NCI-H1092 (cell line): ENCODE measurements around the gene SAMD8.

Experiments
- DNase-seq: peaks from one replicate; lab custom pipeline; 2025; lab: John Stamatoyannopoulos, UW

The SAMD8 gene

GRCh38 chr10:75111365-75111906, at the start of gene SAMD8:
Gene SAMD8, plus strand, starts transcription at chr10:75111656. Its CDS starts 38,873 bp downstream, at chr10:75150529.
- DNase-seq = peak; percentile 86

DNA sequence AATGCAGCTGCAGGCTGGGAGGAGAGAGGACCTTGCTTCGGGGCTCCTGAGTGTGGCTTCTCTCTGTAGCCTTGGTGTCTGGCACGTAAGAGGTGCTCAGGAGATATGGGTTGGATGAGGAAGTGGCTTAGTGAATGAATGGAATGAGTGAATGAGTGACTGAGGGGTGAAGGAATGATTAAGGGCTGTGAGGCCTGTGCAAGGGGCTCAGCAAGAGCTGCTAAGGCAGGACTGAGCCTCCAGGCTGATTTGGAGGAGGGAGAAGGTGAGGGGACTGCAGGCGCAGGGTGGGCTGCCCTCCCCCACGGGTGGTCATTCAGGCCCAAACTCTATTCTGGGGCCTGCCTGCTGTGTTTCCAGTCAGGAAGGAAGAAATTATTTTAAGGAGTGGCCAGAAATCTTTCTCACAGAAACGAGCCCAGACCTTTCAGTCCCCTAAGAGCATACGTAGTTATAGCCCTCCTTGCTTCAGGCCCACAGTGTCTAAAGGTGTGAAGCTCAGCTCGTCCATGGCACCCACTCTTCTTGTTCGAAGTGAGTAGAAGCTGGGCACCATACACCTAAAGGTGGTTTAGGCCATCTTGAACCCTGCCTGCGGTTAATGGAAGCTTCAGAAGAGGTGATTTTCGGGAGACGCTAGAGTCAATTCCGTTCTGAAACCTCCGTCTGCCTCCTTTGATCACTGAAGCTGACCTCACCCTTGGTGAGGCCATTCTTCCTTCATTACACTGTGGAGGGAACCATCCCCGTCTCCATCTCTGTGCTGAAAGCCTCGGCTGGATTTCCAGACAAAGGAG, 49.5 kb upstream of the SAMD8 start:
- no peak for DNase-seq

- DNase-seq = no peak
Observed at GRCh38 chr10:75062506-75063299, 48.8 kb upstream of the SAMD8 start.

DNA sequence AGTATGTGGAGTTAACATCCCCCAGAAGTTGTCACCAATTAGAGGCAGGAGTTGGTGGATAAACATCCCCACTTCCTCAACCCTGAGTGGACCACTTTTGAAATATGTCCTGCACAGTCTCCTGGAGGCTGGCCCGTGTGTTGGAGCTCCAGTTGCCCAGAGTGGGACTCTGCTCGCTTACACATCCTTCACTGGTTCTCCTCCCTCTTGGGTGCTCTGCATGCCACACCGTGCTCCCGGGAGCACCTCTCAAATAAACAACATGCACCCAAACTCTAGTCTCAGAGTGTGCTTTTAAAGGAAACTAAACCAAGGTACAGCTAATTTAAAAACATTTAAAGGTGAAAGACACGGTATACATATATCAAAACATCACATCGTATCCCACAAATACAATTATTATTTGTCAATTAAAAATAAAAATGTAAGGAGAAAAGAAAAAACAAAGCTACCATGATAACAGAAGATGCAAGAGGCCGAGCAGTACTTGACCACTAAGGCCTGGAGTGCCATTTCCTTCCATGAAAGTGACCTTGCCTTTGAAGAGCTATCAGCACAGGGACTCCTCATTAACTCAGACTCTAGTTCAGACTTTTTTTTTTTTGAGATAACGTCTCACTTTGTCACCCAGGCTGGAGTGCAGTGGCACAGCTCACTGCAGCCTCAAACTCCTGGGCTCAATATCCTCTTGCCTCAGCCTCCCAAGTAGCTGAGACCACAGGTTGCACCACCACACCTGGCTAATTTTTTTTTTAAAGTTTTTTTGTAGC, 47.8 kb upstream of the SAMD8 start:
- no peak for DNase-seq

DNA sequence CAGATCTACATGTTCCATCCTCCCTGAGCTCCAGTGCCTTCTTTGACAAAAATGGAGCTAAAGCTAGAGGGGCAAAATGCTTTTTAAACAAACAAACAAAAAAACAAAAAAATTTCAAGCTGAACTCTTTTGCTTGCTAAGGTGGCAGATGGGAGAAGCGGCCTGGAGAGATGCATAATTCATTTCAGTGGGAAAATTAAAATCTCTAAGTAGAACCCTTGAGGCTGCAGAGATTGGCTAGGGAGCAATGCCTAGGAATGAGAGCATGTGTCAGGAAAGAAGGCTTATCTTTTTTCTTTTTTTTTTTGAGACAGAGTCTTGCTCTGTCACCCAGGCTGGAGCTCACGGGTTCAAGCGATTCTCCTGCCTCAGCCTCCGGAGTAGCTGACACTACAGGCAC, 46.4 kb upstream of the SAMD8 start:
- DNase-seq = no peak

DNA sequence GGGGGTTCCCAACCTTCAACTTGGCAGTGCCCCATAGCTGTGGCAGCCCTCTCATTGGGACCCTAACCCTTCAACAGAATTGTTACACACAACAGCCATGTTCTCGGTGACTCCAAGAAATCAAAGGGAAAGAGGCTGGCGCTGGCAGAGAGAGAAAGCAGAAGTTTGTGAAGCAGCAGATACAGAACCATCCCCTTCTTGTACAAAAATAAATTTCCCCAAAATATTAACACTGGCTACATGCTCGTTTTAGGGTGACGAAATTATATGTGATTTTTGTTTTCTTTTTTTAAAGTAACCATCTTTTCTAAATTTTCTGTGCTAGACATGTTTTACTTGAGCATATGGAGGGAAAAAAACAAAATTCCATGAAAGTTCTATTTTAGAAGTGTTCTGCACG, 45.2 kb upstream of the SAMD8 start:
- DNase-seq = no peak

GRCh38 chr10:75067272-75067671, 44.2 kb upstream of the SAMD8 start:
- DNase-seq = no peak

GRCh38 chr10:75068523-75068922, 42.9 kb upstream of the SAMD8 start:
- DNase-seq = no peak

- no peak for DNase-seq
Observed at GRCh38 chr10:75070476-75070875, 41.0 kb upstream of the SAMD8 start.

- no peak for DNase-seq
Observed at GRCh38 chr10:75070961-75071428, 40.5 kb upstream of the SAMD8 start.

DNA sequence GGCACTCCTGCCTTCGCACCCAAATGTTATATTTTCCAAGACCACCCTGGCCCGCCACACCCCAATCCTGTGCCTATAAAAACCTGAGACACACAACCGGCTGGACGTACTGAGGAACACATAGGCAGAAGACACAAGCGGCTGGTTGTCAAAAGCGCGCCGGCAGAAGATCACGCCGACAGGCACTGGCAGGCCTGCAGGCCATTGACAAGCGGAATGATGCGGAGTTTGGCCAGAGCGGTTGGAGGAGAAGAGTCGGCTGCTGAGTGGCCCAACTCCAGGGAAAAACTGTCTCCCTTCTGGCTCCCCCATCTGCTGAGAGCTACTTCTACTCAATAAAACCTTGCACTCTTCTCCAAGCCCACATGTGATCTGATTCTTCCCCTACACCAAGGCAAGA, 39.7 kb upstream of the SAMD8 start:
- DNase-seq = no peak

DNA sequence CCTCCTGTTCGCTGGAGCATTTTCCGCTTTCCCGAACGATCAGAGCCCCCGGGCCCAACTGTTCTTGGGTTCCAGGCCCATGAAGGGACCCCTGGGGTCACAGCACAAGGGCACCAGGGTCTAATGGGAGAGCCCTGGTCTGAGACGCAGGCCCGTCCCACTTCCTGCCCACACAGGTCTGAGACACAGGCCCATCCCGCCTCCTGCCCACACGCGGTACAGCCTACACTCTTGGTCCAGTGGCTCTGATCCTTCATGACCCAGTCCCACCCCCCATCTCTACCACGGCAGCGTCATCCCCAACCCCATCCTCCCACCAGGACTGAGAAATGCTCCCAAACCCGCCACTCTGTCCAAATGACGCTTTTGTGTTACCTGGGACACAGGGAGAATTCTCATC, 38.7 kb upstream of the SAMD8 start:
- no peak for DNase-seq

- no peak for DNase-seq
Observed at GRCh38 chr10:75073442-75073841, 38.0 kb upstream of the SAMD8 start.

GRCh38 chr10:75074711-75075445, 36.6 kb upstream of the SAMD8 start:
- no peak for DNase-seq

GRCh38 chr10:75076348-75076747, 35.1 kb upstream of the SAMD8 start:
- no peak for DNase-seq

DNA sequence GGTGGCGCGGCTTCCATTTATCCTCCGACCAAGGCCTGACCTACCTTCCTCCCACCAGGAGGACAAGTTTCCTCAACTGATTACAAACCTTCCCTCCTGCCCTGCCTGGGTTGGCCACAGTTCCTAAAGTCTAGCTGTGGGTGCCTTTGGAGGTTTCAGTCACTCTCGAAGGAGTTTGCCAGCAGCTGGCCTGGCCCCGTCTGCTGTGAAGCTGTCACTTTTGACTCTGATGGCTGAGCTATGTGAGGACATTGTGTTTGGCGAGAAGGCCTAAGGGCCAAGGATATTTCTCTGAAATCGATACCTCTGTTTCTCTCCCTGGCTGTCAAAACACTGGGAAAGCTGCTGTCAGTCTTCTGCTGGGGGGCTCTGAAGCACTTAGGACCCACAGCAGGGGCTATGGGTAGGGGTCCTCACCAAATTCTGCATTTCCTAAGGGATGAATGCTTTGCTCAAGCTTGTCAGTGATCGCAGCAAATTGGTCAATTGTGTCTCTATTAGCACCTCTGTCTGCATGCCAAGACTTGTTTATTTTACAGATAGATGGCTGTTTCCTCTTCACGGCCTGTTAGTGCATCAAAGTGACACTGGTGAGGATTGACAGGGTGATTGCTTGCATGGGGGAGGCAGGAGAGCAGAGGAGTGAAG, 31.9 kb upstream of the SAMD8 start:
- DNase-seq = no peak

- DNase-seq = no peak
Observed at GRCh38 chr10:75080554-75080953, 30.9 kb upstream of the SAMD8 start.

- no peak for DNase-seq
Observed at GRCh38 chr10:75081379-75081778, 30.1 kb upstream of the SAMD8 start.

- DNase-seq = no peak
Observed at GRCh38 chr10:75083972-75084833, 27.3 kb upstream of the SAMD8 start.

DNA sequence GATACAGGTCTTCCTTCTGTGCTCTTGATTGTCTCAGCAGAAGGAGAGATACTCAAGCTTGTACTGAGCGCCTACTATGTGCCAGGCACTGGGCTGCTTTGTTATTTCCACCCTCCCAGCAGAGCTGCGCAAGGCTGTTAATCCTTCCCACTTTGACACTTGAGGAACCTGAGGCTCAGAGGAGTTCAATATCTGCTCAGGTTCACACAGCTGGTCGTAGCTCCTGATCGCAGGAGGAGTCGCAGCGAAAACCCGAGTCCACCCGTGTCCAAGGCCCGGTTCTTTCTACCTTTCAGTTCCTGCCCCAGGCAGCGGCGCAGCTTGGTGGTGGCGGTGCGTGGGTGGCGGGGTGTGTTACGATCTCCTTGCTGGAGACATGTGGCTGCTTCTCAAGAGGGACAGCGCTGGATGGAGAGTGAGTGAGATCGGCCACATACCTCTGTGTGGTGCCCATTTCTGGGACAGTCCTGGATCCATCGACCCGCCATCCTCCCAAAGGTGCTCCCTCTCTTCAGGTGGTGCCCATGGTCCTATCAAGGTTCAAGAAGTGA, 26.5 kb upstream of the SAMD8 start:
- DNase-seq = no peak
